HG03378 (cell line): ENCODE data around the gene DDAH2.
A peak's percentile ranks its signal among the peaks of the same experiment; 100 is the strongest.

Source experiments
- ATAC-seq: cut with Tn5 transposase; IDR thresholded peaks from one replicate; pipeline ENCODE4 v1.9.1; 2021; ENCODE audit warnings: mild to moderate bottlenecking, moderate library complexity; ENCODE audit not compliant: unreplicated experiment

DDAH2 gene

DNA sequence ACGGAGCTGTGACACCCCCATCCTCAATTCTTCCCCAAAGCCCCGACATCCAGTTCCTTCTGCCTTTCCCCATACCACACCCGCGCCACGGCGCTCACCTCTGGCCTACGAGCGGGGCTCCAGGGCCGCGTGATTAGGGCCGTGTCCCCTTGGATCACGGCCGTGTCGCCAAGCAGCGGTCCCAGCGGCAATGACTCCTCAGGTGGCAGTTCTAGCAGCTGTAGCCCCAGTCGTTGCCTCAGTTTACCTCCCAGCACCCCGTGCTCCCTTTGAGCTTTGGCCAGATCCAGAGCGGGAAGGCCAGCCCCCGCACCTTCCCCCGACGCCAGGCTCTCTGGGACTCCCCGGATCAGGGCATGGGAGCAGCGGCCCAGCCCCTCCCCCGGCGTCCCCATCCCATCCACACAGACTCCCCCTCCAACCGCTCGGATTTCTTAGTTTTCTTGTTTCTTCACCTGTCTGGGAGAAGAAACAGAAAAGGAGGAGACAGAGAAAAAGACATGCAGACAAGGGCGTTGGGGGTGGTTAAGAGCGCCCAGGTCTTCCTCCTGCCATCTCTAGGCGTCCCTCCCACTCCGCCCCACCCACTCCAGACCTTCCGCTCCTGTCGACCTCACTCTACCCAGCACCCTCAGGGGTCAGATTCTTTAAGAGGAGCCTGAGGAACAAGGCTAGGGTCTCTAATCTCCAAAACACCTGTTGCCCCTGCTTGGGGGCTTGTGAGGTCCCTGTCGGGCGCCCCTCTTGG lies at the start of gene DDAH2:
Gene DDAH2 (minus strand): TSS at position 533 of the 748 bp plus-strand sequence. CDS start 138 bp downstream, at position 395.
- ATAC-seq: no peak

DNA sequence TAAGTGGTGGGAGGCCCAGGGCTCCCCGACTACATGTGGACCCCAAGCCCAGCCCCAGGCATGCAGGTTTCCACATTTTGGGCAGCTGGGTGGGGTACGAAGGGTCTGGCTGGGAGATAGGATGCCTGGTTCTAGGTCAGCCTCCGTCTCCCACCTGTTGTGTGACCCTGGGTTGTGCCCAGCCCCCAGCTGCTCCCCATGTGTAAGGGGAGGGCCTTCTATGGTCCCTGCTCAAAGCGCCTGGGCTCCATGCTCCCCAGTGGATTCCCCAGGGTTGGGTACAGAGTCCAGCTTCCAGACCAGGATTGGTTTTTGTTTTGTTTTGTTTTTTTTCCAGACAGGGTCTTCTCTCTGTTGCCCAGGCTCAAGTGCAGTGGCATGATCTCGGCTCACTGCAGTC lies 49.1 kb upstream of the DDAH2 start:
- no peak for ATAC-seq

- ATAC-seq: no peak
Measured at GRCh38 chr6:31777667-31778050, 48.6 kb upstream of the DDAH2 start.

GRCh38 chr6:31776989-31777666 lies 48.0 kb upstream of the DDAH2 start, which contains the start of gene VWA7:
TSS of gene VWA7 (minus strand) at chr6:31777328. CDS start at chr6:31776779, 549 bp downstream.
- peak; percentile 66 for ATAC-seq

- ATAC-seq: no peak
Measured at GRCh38 chr6:31776485-31776988, 47.4 kb upstream of the DDAH2 start.

DNA sequence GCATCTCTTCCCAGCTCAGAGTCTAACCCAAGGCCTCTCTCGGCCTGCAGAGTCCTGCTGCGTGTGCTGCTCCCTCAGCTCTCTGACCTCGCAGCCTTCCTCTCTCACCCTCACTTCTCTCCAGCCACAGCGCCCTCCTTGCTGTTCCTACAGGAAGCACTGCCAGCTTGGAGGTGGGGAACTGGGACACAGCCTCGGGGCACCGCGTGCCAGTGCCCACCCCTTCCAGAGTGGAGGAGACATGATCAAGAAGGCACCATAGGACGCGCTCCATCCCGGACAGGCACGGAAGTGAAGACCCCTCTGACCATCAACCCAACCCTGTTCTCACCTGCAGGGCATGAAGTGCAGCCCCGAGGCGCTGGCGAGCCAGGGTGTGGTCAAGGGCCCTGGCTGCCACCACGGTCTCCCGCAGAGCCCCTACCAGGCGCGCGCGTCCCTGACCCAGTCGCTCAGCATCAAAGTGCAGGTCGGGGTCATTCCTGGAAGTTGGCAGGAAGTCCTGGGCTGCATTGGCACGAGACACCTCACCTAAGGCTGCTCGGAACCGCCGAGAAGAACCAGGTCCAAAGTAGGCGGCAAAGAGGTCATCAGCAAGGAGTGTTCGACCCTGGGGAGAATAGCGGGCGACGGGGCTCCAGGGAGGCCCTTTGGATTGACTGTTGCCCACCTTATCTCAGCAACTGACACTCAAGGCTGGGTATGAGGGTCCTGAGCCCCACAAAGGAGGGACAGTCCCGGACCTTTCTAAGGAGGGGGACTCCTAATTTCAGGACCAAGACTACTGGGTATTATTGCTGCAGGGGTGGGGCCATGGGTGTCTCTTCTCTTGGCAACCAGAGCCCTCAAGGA lies 46.8 kb upstream of the DDAH2 start:
- ATAC-seq: no peak

DNA sequence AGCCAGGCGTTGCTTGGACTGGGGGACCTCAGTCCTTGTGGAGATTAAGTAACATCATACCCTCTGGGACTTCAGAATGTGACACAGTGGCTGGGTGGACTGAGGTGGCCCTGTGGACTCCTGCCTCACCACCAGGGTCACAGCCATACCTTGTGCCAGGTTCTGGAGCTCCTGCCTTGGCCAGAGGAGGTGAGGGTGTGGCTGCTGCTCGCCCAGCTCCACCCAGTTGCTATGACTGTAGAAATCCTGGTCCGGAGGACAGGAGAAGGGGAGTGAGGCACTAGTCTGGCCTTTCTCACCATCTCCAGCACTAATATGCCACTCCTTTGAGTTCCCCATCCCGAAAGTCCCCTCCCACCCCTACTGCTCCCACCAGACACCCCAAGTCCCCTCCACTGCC lies 46.1 kb upstream of the DDAH2 start:
- ATAC-seq: no peak

DNA sequence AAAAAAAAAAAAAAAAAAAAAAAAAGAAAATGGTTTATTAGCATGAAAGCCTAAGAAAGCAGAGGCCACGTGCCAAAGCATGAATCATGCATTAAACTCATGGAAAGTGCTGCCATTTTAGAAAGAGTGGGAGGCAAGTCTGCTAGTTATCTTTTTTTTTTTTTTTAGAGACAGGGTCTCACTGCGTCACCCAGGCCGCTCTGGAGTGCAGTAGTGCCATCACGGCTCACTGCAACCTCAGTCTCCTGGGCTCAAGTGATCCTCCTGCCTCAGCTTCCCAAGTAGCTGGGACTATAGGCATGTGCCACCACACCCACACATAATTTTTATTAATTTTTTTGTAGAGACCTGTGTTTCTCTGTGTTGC lies 42.9 kb upstream of the DDAH2 start:
- ATAC-seq: no peak

- ATAC-seq: no peak
Measured at GRCh38 chr6:31770860-31771259, 41.8 kb upstream of the DDAH2 start.

DNA sequence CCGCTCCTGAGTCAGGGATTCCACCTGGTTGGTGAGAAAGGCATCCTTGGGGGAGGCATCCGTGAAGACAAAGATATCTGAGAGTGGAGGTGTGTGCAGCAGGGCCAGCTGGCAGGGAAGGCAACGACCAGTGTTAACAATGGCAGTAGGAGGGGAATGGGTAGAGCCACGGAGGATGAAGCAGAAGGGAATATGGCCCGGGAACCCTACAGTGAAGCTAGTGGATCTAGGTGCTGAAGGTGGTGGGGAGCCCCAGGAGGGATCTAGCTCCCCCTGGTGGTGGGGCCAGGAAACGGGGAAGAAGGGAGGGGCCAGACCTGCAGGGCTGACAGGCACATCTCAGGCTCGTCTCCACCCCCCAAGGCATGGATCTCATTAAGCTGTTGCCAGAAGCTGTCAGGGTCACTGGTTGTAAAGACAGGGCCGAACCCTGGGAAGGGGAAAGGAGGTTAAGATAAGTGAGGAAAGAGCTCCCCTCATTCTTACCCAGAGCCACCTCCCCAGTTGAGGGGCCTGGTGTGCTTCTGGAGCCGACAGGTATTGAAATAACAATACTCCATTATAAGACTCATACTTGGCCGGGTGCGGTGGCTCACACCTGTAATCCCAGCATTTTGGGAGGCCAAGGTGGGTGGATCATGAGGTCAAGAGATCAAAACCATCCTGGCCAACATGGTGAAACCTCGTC lies 40.7 kb upstream of the DDAH2 start:
- no peak for ATAC-seq

GRCh38 chr6:31768363-31769257 lies 39.5 kb upstream of the DDAH2 start:
- no peak for ATAC-seq

GRCh38 chr6:31767096-31767645 lies 38.1 kb upstream of the DDAH2 start:
- ATAC-seq: no peak

GRCh38 chr6:31765910-31766794 lies 37.1 kb upstream of the DDAH2 start:
- ATAC-seq: no peak

GRCh38 chr6:31765559-31765909 lies 36.4 kb upstream of the DDAH2 start:
- ATAC-seq: no peak

GRCh38 chr6:31764198-31764597 lies 35.1 kb upstream of the DDAH2 start:
- ATAC-seq: no peak

GRCh38 chr6:31763619-31763940 lies 34.5 kb upstream of the DDAH2 start:
- no peak for ATAC-seq

GRCh38 chr6:31762878-31763618 lies 33.9 kb upstream of the DDAH2 start:
- no peak for ATAC-seq

GRCh38 chr6:31762356-31762755 lies 33.3 kb upstream of the DDAH2 start, which contains the start of gene SAPCD1:
TSS of gene SAPCD1 (plus strand) at chr6:31762656. CDS start at chr6:31763055, 399 bp downstream.
- no peak for ATAC-seq
